GM12891 (cell line): ENCODE data around the gene MATK.

Experiments used
- PAX5 ChIP-seq: IDR thresholded peaks from 2 replicates; pipeline ENCODE4 v1.6.1; 2011; ENCODE audit warnings: low read length, moderate library complexity, mild to moderate bottlenecking; ENCODE audit not compliant: insufficient read depth, severe bottlenecking
- POLR2A ChIP-seq: IDR thresholded peaks from 2 replicates; pipeline ENCODE4 v1.6.1; 2011; ENCODE audit warnings: low read depth, low read length, control low read depth
- POLR2AphosphoS5 ChIP-seq: IDR thresholded peaks from 2 replicates; pipeline ENCODE4 v1.6.1; 2011; ENCODE audit warnings: low read depth, low read length, control low read depth
- POU2F2 ChIP-seq: IDR thresholded peaks from 2 replicates; pipeline ENCODE4 v1.6.1; 2011; ENCODE audit warnings: low read depth, mild to moderate bottlenecking, control low read depth, low read length, moderate library complexity
- SPI1 ChIP-seq: IDR thresholded peaks from 2 replicates; pipeline ENCODE4 v1.6.1; 2011; ENCODE audit warnings: low read depth, low read length, control low read depth
- TAF1 ChIP-seq: IDR thresholded peaks from 2 replicates; pipeline ENCODE4 v1.6.1; 2011; ENCODE audit warnings: low read depth, low read length, control low read depth

GRCh38 chr19:3752492-3752891, 33.7 kb downstream of the MATK start:
- TF ChIP-seq SPI1: no peak
- no peak for TF ChIP-seq POLR2AphosphoS5
- TF ChIP-seq POLR2A: no peak
- no peak for TF ChIP-seq TAF1
- TF ChIP-seq POU2F2: no peak
- TF ChIP-seq PAX5: no peak
